Effector CD8-positive, alpha-beta T cell (primary cell): ENCODE measurements around the gene VPS11.
"Not testable (repeated sequence)": the region's sequence is repeated elsewhere in the genome, so short reads cannot be mapped to it uniquely, and the experiment has no call there.

ENCODE experiments used
- DNase-seq: peaks from one replicate; lab custom pipeline; 2025; lab: John Stamatoyannopoulos, UW

VPS11 gene

GRCh38 chr11:119038884-119039283, 28.7 kb upstream of the VPS11 start:
- DNase-seq: no peak

- not testable (repeated sequence) for DNase-seq
Measured at GRCh38 chr11:119039471-119039870, 28.1 kb upstream of the VPS11 start.

GRCh38 chr11:119041821-119042514, 25.6 kb upstream of the VPS11 start:
- DNase-seq: no peak

- no peak for DNase-seq
Measured at GRCh38 chr11:119042927-119043326, 24.7 kb upstream of the VPS11 start.

GRCh38 chr11:119044708-119045107, 22.9 kb upstream of the VPS11 start:
- no peak for DNase-seq

- DNase-seq: no peak
Measured at GRCh38 chr11:119046489-119046888, 21.1 kb upstream of the VPS11 start.

GRCh38 chr11:119047205-119047604, 20.4 kb upstream of the VPS11 start:
- no peak for DNase-seq

GRCh38 chr11:119048644-119049043, 19.0 kb upstream of the VPS11 start:
- no peak for DNase-seq

GRCh38 chr11:119049081-119049480, 18.5 kb upstream of the VPS11 start:
- no peak for DNase-seq

GRCh38 chr11:119051440-119052162, 16.0 kb upstream of the VPS11 start:
- DNase-seq: no peak

GRCh38 chr11:119052163-119052814, 15.3 kb upstream of the VPS11 start:
- DNase-seq: no peak

- no peak for DNase-seq
Measured at GRCh38 chr11:119054418-119054817, 13.2 kb upstream of the VPS11 start.

GRCh38 chr11:119055901-119056300, 11.7 kb upstream of the VPS11 start:
- no peak for DNase-seq

GRCh38 chr11:119056421-119056999, 11.1 kb upstream of the VPS11 start:
- peak; percentile 30 for DNase-seq

GRCh38 chr11:119057000-119057769, 10.4 kb upstream of the VPS11 start, which contains the start of gene HYOU1:
TSS of gene HYOU1 (minus strand) at chr11:119057205. CDS start at chr11:119056160, 1,045 bp downstream.
- DNase-seq: peak; percentile 98

GRCh38 chr11:119059128-119059527, 8.5 kb upstream of the VPS11 start:
- DNase-seq: not testable (repeated sequence)

GRCh38 chr11:119061256-119061655, 6.4 kb upstream of the VPS11 start:
- DNase-seq: no peak

GRCh38 chr11:119062779-119063178, 4.8 kb upstream of the VPS11 start:
- DNase-seq: no peak

- peak; percentile 4 for DNase-seq
Measured at GRCh38 chr11:119065369-119065768, 2.2 kb upstream of the VPS11 start.

- no peak for DNase-seq
Measured at GRCh38 chr11:119077839-119078238, 10.2 kb downstream of the VPS11 start.

GRCh38 chr11:119078675-119079420, 11.2 kb downstream of the VPS11 start:
- no peak for DNase-seq
